ENCODE measurements around the gene SERTAD4. TPM values are rescaled to one million over a fixed set of nuclear protein-coding genes. Genes with fewer than 3 reads are reported as not detected.
"Not testable (repeated sequence)": the region's sequence is repeated elsewhere in the genome, so short reads cannot be mapped to it uniquely, and the experiment has no call there.

Gene SERTAD4
- total RNA-seq, 1 donor from 2014 or later, result not detected

DNA sequence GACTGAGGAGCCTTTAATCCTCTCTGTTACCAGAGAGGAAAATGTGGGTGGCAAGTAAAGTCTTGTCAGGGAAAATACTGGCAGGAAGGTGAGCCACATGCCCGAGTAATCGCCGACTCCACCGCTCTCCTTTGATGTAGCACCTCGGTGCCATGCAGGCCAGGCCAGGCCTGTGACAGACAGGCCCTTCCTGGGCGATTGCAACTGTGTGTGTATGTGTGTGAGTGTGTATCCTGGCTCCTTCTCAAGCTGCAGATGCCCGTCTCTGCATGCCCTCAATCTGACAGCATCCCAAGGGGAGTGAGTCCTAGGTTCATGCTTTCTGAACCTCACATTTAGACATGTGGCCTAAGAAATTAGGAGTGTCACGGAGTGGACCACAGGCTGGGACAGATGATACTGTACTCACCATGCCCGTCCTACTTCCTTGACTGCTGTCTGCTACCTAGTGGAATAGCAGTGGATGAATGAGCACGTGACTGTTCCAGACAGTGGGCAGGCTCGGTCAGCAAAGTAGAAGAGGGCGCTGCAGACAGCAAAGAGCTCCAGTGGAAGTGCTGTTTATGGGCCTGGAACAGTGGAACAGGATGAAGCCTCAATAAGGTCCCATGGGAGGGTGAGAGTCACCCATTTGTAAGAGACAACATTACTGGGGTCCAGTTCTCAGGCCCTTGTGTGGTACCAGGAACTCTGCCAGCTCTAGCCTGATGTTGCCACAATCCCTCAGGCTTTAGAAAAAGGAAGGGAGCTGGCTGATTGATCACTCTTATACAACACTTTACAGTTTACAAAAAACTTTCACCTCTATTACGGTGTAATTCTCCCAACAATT is 25.3 kb downstream of the SERTAD4 start:
- intact Hi-C loops (cut with micrococcal nuclease), result no loop called here

DNA sequence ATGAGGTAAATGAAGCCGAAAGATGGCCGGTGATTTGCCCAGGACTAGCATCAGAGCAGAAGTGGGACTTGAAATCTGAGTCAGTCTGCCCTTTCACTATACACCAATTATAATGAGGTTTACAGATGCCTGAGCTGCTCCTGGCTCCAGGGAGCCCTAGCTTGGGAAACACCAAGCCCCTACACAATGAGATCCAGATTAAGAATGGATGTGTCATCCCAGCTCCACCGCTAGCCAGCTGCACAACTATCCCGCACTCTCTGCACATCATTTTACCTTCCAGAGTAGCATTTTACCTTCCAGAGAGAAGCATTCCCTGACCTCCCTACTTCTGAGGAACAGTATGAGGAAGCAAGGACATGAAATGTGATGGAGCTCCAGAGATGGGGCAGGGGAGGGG is 27.0 kb downstream of the SERTAD4 start:
- intact Hi-C loops (cut with micrococcal nuclease), result no loop called here

DNA sequence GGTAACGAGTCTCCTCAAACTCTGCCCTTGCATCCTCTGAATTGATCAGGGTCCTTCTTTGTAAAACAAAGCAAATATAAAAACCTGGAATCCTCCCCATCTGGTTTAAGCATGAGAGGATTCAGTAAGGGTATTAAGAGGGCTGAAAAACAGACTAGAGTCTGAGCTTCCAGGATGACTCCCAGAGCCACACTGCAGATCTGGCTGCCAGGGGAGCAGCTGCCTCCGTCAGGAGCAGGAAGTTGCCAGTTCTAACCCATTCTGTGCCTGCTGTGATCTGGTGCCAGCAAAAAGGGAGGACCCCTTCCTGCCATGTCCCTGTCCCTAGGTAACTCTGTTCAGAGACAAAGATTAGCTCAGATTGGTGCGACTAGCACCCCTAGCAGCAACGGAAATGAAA is 27.5 kb downstream of the SERTAD4 start:
- intact Hi-C loops (cut with micrococcal nuclease), result no loop called here

DNA sequence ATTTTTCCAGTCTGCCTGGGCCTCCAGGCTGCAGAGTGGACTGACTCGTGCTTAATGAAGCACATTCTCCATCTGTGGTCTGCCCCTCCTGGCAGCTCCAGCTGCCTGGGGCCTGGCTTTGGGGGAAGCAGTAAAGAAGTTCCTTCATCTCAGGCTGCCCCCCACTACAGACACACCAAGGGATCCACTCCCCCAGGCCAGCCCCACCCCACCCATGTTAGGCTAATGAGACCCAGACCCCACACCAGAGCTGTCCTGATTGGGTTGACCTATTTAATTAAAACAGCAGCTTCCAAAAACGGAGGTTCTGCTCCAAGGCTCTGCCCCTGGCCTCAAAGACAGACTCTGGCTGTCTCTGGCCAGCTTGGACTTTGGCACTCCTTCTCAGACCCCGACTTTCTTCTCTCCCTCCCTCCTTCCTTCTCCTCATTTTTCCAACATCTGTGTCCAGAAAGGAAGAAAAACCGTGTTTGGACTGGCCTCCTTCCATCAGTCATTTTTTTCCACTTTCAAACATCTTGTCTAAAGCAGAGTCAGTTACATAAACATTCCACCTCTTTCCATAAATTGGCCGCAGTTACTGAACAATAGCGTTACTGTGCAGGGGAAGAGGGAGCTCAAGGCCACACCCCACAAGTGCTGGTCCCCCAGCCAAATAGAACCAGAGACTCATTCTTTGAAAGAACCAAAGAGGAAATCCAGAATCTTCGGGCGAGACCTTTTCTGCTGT is 29.7 kb downstream of the SERTAD4 start:
- intact Hi-C loops (cut with micrococcal nuclease), result no loop called here

DNA sequence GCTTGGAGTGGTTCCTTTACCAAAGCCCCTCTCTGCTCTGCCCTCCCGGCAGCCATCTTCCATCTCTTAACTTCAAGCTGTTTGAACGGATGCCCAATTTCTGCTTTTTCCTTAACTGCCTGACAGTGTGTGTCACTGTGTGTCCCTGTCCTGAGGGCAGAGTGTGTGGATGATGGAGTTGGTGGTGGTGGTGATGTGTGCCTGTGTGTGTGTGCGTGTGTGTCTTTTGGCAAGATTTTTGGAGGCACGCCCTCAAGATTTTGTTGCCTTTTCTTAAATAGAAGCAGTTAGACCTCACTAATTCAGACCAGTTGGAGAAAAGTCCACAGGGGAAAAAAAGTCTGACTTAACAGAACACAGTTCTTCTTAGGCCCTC is 30.3 kb downstream of the SERTAD4 start:
- intact Hi-C loops (cut with micrococcal nuclease), result no loop called here

DNA sequence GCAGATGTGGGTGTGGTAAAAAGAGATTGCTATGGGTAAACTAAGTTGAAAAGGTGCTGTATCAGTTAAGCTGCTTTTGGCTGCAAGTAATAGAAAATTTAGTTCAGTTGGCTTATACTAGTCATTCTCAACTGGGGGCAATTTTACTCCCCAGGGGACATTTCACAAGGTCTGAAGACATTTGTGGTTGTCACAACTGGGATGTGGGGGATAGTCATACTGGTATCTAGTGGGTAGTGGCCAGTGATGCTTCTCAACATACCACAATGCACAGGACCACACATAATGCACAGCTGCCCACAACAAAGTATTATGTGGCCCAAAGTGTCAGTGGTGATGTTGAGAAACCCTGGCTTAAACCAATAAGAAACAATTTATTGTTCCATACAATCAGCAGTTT is 31.4 kb downstream of the SERTAD4 start:
- intact Hi-C loops (cut with micrococcal nuclease), result no loop called here

DNA sequence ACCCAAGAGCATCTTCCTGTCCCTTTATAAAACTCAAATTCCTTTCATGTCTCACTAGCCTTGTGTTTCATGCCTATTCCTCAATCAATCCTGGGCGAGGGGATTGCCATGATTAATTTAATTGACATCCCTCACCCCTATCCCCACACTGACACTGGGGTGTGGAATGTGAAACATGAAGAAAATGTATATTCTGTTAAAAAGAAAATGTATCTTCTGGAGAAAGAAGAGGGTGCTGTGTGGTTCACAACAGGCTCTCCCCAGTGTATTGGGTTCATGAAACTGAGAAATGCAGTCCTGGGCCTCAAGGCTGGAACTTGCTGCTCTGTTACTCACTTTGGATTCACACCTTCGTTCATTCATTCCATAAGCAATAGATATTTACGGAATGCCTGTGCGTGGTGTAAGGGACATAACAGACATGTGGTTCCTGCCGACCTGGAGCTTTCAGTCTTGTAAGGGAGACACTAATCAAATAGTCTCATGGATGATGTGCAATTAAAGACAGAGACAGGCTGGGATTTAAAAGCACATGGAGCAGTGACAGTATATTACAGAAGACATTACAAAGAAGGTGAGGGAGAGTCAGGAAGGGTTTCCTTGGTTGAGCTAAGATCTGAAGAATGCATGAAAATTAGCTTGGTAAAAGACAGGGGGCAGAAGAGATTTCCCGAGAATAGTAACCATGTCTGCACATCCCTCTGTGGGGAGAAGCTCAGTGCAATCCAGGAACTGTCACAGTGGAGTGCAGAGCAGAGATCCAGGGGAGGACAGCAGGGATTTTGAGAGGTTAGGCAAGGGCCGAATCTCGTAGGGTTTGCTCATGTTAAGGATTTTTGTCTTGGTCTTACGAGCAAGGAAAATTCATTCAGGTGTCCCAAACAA is 32.1 kb downstream of the SERTAD4 start:
- intact Hi-C loops (cut with micrococcal nuclease), result no loop called here

DNA sequence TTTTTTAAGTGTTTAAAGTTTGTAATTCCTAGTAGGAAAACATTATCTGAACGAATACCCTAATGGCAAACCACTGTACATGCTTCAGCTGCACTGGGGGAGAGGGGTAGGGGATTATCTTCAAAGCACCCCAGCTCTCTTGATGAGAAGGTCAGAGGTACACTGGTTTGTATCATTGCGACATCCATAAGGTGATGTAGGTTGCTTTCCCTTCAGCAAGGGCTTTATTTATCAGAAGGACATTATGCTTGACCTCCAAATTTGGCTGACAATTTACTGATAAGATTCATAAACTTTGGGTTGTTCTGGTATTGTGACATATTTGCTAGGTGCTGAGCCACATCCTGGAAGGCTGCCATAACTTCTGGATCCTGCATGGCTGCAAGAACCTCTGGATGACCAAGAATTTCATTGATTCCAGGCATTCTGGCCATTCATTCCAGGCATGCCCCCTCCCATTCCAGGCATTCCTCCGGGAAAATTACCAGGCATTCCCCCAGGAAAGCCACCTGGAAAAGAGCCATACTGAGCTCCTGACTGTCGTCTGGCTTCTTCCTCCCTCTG is 32.9 kb downstream of the SERTAD4 start:
- intact Hi-C loops (cut with micrococcal nuclease), result not testable (repeated sequence)

DNA sequence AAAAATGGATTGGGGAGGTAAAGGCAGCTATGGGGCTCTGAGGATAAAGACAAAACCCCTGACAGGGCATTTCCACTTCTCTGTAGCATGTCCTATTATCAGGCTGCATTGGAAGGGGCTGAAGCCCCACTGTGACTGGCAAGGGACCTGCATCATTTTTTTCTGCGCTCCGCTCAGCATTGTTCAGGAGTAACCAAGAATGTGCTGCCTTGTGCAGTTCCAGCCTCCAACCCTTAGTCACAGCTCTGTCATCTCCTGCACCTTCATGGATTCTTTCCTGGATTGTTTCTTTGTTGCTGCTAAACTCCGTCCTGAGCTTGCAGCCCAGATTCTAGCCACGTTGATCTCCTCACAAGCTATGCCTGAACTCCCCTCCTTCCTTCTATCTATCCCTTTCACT is 37.4 kb downstream of the SERTAD4 start:
- intact Hi-C loops (cut with micrococcal nuclease), result no loop called here

DNA sequence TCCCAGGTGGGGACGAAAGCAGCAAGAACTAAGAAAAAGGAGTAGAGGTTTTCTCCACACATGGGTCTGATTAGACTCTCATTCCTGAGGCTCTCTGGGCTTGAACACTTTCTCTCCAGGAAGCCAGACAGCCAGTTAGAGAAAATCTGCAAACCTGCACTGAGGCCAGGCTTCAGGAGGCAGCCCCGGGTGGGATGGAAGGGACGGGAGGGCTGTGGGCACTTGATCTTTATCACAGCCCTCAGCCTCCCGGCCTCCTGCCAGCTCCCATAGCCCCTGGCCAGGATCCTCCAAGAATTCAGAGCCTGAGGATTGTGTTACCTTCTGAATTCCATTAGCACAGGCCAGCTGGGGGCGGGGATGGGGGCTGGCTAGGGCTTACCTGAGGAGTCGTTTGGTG is 40.1 kb downstream of the SERTAD4 start:
- intact Hi-C loops (cut with micrococcal nuclease), result no loop called here

DNA sequence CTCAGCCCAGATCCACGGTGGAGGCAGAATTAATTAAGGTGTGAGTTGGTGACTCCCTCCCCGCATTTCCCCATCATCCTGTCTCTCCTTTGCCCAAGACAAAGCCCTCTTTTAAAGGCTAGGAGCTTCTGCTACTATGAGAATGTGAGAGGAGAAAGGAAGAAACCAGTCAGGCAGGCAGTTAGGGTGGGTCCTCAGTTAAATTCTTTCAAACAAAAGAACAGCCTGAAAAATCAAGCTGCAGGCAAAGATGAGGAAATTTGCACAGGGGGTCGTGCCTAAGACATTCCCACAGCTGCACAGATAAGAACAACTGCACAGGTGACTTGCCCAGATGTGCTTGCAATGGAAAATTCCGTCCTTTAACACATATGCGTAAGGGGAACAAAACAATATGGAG is 47.6 kb downstream of the SERTAD4 start:
- intact Hi-C loops (cut with micrococcal nuclease), result no loop called here

DNA sequence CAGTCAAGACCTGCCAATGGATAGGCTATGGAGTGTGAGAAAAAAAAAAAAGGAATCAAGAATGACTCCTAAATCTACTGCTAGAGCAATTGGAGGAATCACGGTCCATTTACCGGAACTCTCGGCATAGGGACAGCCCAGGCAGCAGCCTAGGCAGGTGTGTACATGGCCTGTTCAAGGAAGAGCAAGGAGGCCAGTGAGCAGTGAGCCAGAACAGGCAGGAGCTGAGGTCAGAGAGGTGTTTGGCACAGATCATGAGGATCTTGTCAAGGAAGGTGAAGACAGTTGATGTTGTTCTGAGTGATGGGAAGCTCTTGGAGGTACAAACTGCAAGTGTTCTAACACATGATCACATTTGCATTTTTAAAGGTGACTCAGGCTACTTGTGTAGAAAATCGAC is 55.5 kb downstream of the SERTAD4 start:
- intact Hi-C loops (cut with micrococcal nuclease), result no loop called here

DNA sequence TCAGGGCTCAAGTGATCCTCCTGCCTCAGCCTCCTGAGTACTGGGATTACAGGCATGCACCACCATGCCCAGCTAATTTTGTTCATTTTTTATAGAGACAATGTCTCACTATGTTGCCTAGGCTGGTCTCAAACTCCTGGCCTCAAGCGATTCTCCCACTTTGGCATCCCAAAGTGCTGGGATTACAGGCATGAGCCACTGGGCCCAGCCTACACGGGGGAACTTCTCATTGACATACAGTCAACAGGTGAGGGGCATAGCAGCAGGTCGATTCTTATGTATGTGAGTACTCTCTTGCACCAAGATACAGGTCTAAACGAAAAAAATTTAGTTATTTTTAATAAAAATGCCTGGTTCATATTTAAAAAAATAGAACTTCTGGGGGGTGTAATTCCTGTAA is 56.7 kb downstream of the SERTAD4 start:
- intact Hi-C loops (cut with micrococcal nuclease), result no loop called here

DNA sequence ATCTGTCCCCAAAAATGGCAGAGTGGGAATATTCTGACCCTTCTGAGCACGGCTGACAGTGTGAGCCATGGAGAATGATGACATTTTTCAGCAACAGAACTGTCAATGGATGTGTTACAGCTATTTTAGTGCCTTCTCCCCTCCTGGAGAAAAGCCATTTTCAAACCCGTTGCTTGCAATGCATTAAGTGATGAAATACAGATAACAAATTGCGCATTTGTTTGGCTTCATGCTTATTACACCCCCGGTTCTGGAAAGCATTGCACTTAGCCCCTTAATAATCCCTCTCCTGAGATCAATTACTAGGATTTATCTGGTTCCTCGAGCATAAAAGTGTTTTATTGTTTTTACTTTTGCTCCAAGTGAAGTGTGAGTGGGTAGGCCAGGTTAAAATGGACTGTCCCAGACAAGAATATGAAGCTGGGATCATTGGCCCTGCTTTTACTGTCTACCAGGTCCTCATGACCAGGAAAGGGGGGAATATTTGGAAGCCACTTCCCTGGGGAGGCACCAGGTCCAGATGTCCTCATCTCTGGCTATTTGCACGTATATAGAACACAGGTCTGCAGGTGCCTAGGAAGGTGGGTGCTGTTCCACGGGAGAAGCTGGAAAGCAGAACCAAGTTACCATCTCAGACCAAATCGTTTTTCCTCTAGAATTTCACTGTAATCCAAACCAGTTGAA is 58.6 kb downstream of the SERTAD4 start:
- intact Hi-C loops (cut with micrococcal nuclease), result no loop called here

DNA sequence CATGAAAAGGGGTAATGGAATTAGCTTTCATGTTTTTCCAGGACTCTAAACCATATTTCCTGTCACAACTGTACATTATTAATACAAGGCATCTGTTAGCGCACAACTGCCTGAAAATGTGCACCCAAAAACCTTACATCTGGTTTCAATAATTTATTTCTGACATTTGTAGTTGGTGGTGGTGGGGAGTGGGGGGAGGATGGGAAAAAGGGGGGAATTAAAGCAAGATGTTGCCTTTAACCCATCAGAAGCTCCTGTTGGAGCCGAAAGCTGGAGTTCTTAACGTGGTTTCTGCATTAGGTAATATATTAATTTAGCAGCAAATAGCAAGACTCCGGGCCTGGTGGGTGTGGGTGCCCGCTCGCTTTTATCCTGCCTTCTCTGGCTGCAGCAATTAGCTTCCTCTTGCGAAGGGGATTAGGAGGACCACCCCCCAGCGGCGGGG is 59.2 kb downstream of the SERTAD4 start:
- intact Hi-C loops (cut with micrococcal nuclease), result no loop called here

DNA sequence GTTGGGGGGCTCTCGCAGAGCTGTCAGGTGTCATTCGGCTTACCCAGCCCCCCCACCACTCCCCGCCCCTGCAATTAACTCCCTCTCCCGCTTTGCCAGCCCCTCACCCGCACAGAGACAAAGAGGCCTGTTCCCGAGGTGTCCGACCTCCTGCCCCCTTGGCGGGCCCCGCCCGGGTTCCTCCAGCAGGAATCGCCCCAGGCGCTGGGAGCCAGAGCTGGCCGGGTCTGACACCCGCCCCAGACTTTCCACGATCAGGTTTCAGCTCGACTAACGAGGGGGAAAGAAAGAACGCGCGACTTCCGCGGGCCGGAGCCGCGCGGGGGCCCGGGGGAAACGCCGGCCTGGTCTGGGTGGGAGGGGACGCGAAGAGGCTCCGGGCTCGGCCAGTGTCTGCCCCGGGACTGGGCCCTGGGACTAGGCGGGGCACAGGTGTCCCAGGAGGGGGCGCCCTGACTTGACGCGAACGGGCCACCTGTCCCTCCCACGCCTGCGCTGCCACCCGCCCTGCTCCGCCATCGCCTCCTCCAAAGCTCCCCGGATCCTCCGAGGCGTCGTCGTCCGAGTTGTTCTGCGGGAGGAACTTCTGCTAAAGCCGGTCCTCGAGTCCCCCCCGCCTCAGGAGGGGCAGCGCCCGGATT is 59.8 kb downstream of the SERTAD4 start:
- intact Hi-C loops (cut with micrococcal nuclease), result no loop called here

DNA sequence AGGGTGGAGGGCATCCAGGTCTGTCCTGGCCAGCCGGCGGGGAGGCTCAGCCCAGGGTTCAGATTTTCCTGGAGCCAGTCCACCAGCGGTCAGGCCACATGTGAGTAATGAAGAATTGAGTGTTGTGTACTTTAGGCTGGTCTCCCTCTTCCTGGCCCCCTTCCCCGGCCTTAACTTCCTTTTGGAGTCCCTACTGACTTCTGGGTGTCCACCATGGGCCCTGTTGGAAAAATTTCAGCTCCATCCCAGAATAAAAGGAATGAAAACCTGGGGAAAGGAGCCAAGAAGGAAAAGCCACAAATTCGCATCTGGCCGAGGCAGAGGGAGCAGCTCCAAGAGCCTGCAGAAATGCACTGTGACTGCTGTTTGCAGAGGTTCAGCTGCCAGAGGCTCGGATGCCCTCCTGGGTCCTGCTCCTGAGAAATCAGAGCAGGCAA is 60.6 kb downstream of the SERTAD4 start:
- intact Hi-C loops (cut with micrococcal nuclease), result no loop called here

DNA sequence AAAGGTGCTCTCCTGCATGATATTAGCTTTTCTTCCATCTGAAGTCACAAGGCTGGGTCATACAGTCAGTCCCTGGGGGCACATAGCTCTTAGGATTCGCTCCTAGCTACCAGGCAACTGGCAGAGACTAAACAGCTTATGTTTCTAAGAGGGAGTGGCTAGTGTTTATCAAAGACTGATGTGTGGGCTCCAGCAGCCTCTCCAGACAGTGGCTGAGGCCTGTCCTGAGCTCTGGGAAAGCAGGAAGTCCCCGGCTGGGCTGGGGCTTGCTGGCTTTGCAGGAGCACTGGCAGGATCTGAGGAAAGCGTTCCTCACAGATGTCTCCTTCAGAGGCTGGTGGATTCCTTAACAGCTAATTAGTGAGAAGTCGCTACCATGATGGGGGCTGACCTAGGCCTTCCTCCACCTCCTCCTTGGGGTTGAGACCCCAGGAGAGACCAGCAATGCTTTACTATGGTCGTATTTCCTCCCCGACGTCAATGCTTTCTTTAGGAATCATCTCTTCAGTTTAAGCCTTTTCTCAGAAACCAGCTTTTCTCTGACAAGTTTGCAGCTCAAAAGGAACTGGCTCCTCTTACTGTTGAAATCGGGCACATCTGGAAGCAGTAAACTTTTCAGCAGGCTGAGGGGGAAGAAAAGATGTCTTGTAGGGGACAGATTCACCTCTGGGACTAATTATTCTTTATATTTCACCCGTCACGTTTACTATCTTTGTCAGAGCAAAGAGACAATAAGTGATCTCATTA is 62.6 kb downstream of the SERTAD4 start:
- intact Hi-C loops (cut with micrococcal nuclease), result no loop called here

Measured in T-helper 2 cell treated with Interferon-gamma antibody and Interleukin-4, amounts not matched to agents 100 ng/mL and 5 ng/mL, for 36 hours (primary cell).